ENCODE results near the gene SORL1.

Gene SORL1

DNA sequence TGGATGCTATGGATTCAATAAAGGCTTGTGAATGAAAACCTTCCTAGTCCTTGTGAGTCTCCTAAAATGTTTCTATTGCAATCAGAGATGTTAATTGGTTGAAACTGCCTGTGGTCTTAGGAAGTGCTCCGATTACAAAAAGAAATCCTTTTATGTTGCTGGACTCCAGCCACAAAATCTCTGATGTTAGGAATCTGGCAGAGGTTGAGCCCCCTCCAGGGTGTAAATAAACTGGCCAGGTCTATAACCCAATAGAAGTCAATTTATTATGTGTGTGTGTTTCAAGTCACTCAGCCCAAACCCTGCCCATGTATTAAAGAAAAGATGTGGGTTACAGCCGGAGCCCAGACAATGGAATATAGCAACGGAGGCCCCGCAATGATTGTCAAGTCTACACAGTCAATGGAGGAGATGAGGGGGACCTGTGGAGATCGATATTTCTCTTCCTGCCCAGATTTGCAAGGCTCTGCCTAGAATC, 218.7 kb downstream of the SORL1 start:
- DNase-seq = no peak

GRCh38 chr11:121671283-121672168, 219.4 kb downstream of the SORL1 start:
- peak; percentile 39 for DNase-seq

GRCh38 chr11:121672630-121673487, 220.7 kb downstream of the SORL1 start:
- no peak for DNase-seq

DNA sequence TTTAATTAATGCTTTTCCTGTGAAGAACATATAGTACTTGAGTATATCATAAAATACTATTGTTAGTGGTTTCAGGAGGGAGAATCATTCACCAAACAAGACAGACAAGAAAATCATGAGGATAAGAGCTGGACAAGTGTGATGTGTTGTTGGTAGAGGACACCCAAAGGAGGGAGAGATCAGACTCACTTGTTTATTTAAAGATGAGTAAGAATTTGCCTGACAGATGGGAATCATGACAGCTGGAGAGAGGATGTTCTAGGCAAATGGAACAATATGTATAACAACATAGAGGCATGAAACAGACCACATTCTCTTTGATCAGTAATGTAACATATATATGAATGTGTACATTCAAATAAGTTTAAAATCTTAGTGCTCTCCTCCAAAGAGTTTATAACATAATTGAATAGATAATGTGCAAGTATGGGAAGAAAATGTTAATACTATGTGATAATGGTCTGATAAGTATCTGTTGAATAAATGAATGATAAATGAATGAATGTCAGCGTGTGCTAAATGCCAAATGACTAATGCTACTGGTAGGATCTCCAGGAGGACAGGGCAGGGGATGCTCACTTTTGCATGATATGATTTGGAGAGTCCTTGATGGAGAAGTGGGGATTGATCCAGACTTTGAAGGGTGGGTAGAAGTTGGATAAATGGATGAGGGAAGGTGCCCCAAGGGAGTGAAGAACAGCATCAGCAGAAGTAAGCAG, 229.6 kb downstream of the SORL1 start:
- no peak for DNase-seq

All from NCI-H526 treated with DMSO at 0.1 percent for 48 hours (cell line).